T47D (cell line): ENCODE data around the gene MOB3B.
A peak's percentile ranks its signal among the peaks of the same experiment; 100 is the strongest.

Source experiments
- DNase-seq, 2 experiments: peaks; one replicate each; pipeline versions ENCODE4 v3.0.0 to v3.0.0-alpha.2; 2011 to 2012; ENCODE audit warnings: low read depth in 1 of 2, low spot score in 1 of 2
- JUND ChIP-seq: IDR thresholded peaks from 2 replicates; pipeline ENCODE4 v1.6.1; 2012; ENCODE audit warnings: low read depth
- in situ Hi-C: cut with HindIII; loops from 2 replicates; pipeline ENCODE4 v1.10.0; 2016; ENCODE audit warnings: low sequenced_read_pairs, low pct_unique_long_range_greater_than_20kb

Gene MOB3B

DNA sequence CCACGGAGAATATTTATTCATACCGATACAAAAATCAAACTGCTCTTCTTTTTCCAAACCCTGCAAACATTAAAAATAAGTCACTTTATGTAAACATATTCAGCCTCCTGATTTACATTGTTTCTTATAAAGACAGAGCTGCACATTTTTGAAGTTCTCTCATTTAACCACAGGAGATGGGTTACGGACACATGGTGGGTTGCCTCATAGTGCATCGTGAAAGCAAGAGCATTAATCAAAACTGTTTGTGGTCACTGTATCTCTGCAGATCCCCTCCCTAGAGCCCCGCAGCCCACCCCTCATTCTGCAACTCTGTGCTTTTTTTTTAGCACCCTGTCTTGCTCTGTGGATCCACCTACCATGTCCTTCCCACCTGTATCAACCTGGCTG is 189.3 kb downstream of the MOB3B start:
- in situ Hi-C loops, result no loop called here
- TF ChIP-seq JUND, result no peak
- DNase-seq, result no peak

DNA sequence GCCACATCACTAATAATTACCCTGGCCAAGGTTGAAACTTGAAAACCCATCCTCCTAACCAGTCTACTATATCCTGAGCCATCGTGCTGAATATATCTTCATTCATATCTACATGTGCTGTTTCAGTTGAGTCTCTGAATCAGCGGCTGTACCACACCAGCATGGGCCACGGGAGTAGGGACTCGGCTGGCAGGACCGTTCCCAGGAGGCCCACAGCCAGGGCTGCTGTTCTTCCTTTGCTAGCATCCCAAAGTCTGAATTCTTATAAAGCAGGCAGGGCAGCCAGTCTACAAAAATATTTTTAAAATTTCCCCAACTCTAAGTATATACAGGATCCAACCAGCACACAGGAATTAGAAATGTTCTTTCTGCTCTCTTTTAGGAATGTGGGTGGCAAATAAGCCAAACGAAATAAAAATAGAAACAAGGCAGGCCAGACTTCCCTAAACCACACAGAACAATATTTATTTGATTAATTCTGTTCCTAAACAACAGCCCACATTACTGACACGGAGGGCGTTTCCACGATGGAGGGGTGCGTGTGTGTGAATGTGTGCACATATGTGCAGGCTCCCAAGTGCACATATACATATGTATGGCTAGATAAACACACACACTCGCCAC is 189.8 kb downstream of the MOB3B start:
- no peak for DNase-seq
- in situ Hi-C loops, result no loop called here
- TF ChIP-seq JUND, result no peak

DNA sequence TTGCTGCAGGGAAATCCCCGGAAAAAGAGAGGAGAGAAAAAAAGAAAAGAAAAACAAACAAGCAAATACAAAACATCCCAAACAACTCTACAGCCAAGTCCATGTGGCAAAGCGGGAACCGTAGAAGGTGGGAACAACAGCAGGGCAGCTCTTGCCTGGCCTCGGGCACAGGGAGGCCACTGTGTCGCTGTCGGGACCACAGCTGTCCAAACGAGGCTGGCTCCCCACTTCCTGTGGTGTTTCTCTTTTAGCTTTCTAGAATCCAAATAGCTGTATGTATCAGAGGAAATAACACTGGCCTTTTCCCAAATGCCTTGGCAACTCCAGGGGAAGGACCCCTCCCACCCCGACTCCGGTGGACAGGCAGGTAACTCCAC is 191.1 kb downstream of the MOB3B start:
- TF ChIP-seq JUND, result no peak
- in situ Hi-C loops, result no loop called here
- DNase-seq, result no peak

DNA sequence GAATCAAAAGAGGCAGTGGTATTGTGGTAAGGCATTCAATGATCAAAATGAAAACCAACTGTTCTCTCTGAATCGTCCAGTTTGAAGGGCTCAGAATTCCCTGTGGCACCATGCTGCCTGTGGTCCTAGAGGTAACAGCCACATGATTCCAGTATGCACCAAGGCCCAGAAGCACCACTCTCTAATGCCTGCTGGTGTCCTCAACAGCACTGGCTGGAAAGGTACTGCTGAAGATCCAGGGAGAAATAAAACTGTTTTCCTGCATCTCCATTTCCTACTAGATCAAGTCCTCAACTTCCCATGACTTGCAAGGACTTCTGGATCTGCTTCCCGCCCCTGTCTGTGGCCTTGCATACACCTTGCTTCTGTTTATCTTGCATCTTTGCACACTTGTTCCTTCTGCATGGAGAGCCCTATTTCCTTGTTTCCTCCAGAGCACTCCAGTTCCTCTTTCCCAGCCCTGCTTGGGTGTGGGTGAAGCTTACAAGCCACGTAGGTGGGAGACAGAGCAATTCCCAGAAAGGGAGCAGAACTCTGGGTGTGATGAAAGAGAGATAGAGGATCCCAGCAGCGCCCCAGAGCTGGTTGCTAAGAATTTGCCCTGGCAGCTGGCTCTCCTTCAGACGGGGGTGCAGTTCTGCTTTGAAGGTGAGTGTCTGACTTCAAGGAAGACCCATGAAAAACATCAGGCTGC is 191.6 kb downstream of the MOB3B start:
- in situ Hi-C loops, result no loop called here

DNA sequence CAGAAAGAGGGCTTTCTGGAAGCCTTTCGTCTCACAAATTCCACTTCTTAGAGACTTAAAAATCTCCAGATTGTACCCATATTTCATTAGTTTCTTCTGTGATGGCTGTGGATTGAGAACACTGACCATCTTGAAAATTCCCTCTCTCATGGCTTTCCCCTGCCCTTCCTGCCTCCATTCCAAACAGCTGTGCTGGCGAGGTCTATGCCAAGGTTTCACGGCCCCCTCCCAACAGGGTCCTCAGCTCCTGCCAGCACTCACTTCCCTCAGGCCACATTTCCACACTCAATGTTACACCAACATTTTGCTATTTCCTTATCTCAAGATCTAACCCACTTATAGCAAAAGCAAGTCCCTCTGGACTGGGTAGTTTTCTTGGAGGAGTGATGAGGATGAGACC is 192.4 kb downstream of the MOB3B start:
- in situ Hi-C loops, result no loop called here
- no peak for TF ChIP-seq JUND
- no peak for DNase-seq

More for the DNA sequence above, 191.6 kb downstream of the MOB3B start:
- TF ChIP-seq JUND, result no peak
- no peak for DNase-seq

DNA sequence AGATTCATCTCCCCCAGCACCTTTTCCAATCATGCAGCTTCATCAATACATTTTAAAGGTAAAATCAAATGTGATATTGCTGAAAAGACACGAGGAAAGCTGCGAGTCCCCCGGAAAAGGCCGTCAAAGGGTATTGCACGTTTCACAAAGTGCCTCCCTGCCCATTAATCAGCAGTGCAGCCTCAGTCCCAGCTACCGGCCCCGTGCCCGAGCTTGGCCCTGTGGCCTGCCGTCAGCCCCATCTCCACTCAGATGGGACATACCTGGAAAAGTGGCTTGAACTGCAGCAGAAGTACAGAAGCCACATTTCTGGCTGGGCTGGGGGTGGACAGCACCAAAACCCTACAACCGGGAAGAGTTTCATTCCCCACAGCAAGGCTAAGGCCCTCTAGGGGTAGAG is 192.8 kb downstream of the MOB3B start:
- no peak for DNase-seq
- in situ Hi-C loops, result no loop called here
- no peak for TF ChIP-seq JUND

DNA sequence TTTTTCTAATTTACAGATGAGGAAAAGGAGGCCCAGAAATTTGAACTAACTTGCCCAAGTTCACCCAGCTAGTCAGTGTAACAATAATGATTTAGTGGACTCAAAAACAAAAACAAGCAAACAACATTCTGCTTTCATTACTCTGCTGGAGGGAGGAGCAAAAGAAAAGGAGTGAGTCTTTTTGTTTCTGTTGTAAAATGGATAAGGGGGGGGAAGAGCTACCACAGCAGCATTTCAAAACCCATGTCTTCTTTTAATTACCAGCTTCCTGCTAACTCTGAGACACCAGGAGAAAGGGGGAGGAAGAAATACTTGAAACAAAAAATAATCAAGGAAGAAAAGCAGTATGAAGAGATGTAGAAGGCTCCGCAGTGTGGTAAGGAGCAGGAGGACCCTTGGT is 193.5 kb downstream of the MOB3B start:
- DNase-seq, result no peak
- in situ Hi-C loops, result no loop called here
- no peak for TF ChIP-seq JUND

DNA sequence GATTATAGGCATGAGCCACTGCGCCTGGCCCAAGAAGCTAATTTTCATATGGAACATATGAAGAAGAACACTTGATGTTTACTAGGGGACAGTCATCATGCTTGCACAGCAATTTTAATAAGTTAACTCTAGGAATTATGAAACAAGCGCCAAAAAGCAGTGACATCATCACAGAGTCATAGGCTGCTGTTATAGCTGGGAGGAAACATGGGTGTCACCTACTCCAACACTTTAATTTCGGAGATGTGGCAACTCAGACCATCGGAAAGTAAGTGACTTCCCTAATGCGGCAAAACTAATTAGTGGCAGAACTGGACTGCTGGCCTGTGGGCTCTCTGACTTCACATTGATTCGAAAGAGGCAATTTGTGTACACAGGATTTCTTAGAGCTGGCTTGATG is 194.5 kb downstream of the MOB3B start:
- no peak for DNase-seq
- in situ Hi-C loops, result no loop called here
- TF ChIP-seq JUND, result no peak

DNA sequence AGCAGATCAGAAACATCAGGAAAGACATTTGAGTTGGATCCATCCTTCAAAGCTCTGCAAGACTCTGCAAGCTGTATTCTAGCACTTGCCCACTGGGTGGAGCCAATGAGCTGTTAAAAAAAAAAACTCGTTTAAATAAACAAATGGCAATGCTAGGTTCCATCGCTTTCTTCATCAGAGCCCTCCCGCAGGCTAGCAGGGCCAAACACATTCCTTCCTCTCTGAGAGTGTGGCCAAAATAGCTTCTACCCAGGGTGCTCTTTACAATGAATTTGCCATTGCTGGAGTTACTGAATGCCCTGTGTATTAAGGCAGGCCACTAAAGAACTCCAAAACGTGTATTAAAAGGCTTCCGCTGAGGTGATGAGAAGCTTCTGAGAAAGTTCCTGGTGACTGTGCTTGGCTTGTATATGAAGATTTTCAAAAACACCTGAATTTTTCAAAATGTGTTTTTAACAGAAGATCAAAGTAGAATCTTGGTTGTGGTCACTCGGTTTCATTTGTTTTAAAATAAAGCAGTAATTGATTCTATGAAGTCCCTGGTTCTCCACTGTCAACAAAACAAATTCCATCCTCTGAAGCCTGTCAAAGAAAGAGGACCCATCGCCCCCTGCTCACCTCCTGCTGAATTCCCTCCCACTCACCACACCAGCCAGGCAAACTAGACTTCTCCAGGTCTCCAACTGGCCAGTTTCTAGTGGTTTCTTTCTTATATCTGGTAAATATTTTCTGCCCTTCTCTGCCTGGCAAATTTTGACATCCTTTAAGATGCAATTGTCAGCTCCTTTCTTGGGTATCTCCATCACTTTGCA is 196.2 kb downstream of the MOB3B start:
- in situ Hi-C loops, result no loop called here
- no peak for TF ChIP-seq JUND
- DNase-seq, result peak; percentile 54 to 83

DNA sequence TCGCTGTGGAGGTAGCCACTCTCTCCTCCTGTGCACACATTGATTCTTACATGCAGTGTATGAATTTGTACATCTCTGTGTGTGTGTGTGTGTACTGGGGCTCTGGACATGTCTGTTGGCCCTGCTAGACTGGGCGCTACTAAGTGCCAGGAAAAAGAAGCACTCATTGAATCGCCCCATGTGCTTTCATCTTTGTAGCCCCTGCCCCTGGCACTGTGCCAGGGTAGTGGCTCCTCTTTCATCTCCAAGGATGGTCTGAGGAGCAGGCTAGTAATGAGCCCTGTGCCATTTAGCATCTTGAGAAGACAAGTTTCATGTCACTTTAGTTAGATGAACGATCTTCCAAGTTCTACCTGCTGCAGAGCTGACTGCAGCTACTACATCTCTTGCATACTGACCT is 198.2 kb downstream of the MOB3B start:
- in situ Hi-C loops, result no loop called here
- TF ChIP-seq JUND, result no peak

DNA sequence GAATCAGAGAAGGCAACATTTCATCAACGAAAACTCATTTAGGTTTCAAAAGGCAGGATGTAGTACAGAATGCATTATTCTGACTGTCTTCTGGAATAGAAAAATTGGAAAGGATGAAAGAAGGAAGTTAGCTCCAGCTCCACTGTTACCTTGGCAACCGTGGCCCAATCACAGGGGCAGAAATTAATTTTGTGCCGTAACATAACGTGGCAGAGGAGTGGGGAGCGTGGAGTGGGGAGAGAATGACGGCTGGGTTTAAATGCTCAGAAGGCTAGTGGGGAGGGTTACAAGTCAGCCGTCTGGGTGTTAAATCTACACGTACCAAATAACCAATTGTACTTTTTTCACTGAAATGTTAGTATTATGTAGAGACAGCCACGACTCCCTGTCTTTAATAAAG is 200.3 kb downstream of the MOB3B start:
- no peak for DNase-seq
- TF ChIP-seq JUND, result no peak
- in situ Hi-C loops, result no loop called here

More for the DNA sequence above, 198.2 kb downstream of the MOB3B start:
- DNase-seq, result no peak

DNA sequence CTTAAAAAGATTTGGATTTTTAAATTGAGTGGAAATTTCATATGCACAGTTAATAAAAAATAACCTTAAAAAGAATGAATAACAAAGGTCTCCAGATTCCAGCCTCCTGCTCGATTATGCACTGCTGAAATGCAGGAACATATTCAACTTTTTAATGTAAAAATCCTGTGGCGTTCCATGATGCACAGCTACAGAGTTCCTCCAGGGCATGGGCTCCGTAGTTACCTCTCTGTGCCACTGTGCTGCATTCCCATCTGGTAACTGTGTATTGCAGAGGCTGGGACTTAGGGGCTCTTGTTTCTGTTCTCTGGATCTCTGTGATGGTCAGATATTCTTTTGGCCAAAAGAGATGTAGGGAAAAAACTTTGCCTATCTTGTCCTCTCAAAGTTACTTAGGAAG is 201.1 kb downstream of the MOB3B start:
- in situ Hi-C loops, result no loop called here
- no peak for DNase-seq
- no peak for TF ChIP-seq JUND

DNA sequence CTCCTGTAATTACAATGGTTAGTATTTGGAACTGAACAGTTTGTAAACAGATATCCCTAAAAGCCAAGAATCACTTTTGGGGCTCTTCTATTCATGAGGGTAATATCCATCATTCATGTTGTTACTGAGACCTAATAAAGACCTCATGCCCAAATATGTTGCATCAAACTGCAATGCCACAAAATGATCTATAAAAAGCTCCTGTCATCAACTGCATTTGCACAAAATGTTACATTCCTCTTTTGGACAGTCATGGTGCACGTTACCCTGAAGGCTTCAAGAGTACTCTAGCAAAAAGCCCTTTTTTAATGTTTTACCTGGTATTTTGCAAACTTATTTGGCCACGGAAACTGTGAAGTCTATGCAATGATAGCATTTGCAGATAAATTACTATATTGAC is 218.4 kb downstream of the MOB3B start:
- TF ChIP-seq JUND, result no peak
- in situ Hi-C loops, result no loop called here
- no peak for DNase-seq
